Esophagus (tissue), 2 donors: Measurements from ENCODE around the gene ESRRG. TPM values are rescaled to one million over a fixed set of nuclear protein-coding genes. Genes with fewer than 3 reads are reported as not detected.
A peak's percentile ranks its signal among the peaks of the same experiment; 100 is the strongest.

Experiments used
- H3K27ac ChIP-seq, 2 donors: one replicate each; pipeline ENCODE4 v1.5.1; 2013; ENCODE audit warnings: low read depth in 2 of 2, mild to moderate bottlenecking in 2 of 2, inconsistent platforms in 1 of 2, low read length in 1 of 2, moderate library complexity in 1 of 2
- H3K27me3 ChIP-seq, 2 donors: one replicate each; pipeline ENCODE4 v1.6.1; 2013; ENCODE audit warnings: low read length in 2 of 2, control low read depth in 1 of 2, mild to moderate bottlenecking in 1 of 2; ENCODE audit not compliant: insufficient read depth in 2 of 2, control insufficient read depth in 1 of 2
- H3K36me3 ChIP-seq, 2 donors: one replicate each; pipeline ENCODE4 v1.6.1; 2013; ENCODE audit warnings: low read length in 1 of 2; ENCODE audit not compliant: control insufficient read depth in 2 of 2, insufficient read depth in 2 of 2
- H3K4me1 ChIP-seq, 2 donors: one replicate each; pipeline ENCODE4 v1.6.1; 2013; ENCODE audit warnings: low read length in 1 of 2; ENCODE audit not compliant: control insufficient read depth in 2 of 2, insufficient read depth in 2 of 2
- H3K4me3 ChIP-seq, 2 donors: one replicate each; pipeline ENCODE4 v1.5.1; 2013; ENCODE audit warnings: low read length in 2 of 2, mild to moderate bottlenecking in 2 of 2, low read depth in 1 of 2, moderate library complexity in 1 of 2
- H3K9me3 ChIP-seq, 2 donors: one replicate each; pipeline ENCODE4 v1.6.1; 2013; ENCODE audit warnings: mild to moderate bottlenecking in 2 of 2, low read depth in 1 of 2, low read length in 1 of 2, moderate library complexity in 1 of 2; ENCODE audit not compliant: control insufficient read depth in 2 of 2, insufficient read depth in 1 of 2
- WGBS, 2 donors: extraction: QIAGEN DNeasy Blood & Tissue Kit; methylation state at CpG; one replicate each; pipeline ENCODE4 v1.1.7; 2013; 5-methylcytosine and 5-hydroxymethylcytosine counted together
- polyA plus RNA-seq, 2 donors: library from polyadenylated mRNA; stranded (reverse); fragments of 200-250 nt; gene quantifications; one replicate each; pipeline ENCODE4 v1.2.3, GENCODE V29; 2013
- donor health status: healthy with polysubstance abuse.
- donor health status: Bipolar disorder and iron deficiency.

Gene ESRRG
- under 1 TPM; 0.12 TPM for polyA plus RNA-seq

- H3K27ac ChIP-seq, result no peak within 1 kb of the TSS
- no peaks in the 10 kb centered on the region for H3K9me3 ChIP-seq
- H3K4me1 ChIP-seq, result peaks cover 0 to 5% of the 10 kb centered on the region in 2 donors
- no peaks in the 10 kb centered on the region for H3K27me3 ChIP-seq
- peak within 1 kb of the TSS; percentile 46 to 49 for H3K4me3 ChIP-seq
- WGBS, 2 donors, result 1 to 3% methylated on average over 17 of the region's 17 CpGs
- H3K36me3 ChIP-seq, result no peaks in the 10 kb centered on the region
Measured at GRCh38 chr1:216723274-216723780, at the start of gene ESRRG. ESRRG (minus strand) TSS chr1:216723429; CDS start chr1:216723299, 130 bp downstream.

DNA sequence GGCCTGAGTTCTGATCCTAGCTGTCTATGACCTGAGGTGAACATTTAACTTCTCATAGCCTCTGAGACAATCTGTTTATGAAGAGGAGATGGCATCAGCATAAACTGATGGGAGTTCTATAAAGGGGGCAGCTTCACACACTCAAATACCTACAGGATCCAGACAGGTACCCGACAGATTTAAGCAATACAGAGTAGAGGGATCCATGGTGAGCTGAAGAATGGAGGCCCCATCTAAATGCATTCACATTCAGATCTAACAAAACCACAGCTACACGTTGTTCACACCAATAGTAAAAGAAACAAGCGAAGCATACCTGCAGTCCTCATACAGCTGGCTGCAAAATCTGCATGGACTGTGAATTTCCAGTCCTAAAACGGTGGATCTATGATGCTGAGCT is 48.7 kb upstream of the ESRRG start:
- H3K36me3 ChIP-seq, result no peaks in the 10 kb centered on the region
- no peaks in the 10 kb centered on the region for H3K4me1 ChIP-seq
- H3K27ac ChIP-seq, result no peak overlapping the region
- H3K9me3 ChIP-seq, result no peaks in the 10 kb centered on the region
- 68 to 69% methylated on average over 4 of the region's 4 CpGs for WGBS, 2 donors
- H3K27me3 ChIP-seq, result no peaks in the 10 kb centered on the region
- H3K4me3 ChIP-seq, result no peak overlapping the region

- Histone ChIP-seq H3K4me3 (no peak overlapping the region), H3K4me1 (peaks cover 0 to 3% of the 10 kb centered on the region in 2 donors), H3K27ac (no peak overlapping the region), H3K36me3 (no peaks in the 10 kb centered on the region), H3K9me3 (no peaks in the 10 kb centered on the region), H3K27me3 (no peaks in the 10 kb centered on the region)
- 37 to 40% methylated on average over 3 of the region's 3 CpGs for WGBS, 2 donors
Measured at GRCh38 chr1:216766633-216767327, 43.6 kb upstream of the ESRRG start.

DNA sequence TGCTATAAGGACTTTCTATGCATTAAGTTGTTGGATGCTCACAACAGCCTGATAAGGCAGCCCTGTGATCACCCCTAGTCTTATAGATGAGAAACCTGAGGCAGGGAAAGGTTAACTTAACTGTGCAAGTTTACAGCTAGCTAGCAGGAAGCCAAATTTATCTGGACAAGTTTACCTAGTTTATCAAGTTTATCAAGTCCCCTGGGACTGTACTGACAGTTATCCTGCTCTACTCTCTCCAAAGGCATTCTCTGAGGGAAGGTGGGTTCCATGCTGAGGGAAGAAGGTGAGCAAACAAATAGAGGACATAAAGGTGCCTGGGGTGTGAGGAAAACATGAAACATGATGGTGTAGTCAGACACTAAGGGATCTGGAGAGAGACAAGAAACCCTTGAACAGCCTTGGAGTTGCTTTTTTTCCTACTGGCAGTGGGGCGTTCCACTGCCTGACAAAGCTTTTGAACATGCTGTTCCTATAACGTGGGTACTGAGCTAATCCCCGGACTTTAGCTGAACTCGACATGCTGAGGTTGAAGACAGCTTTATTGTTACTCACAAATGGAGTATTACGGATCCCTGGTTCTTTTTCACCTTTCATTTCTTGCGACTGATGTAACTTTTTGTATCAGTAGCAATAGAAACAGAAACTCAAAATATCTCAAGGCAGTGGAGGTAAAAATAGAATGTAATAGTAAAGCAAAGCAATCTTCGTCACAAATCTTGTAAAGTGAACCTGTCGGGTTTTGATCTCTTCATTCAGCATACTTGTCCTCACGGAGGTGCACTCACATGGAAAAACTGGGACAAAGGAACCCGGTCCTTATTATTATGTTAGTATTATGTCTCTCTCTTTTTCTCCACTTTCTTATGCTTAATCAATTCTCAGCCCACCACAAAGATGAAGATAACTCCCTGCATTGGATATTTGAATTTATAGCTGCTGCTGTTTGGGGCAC is 42.4 kb upstream of the ESRRG start:
- Histone ChIP-seq H3K27ac (peak overlapping the region; percentile 61 to 72), H3K4me1 (peaks cover 0 to 3% of the 10 kb centered on the region in 2 donors), H3K4me3 (peak overlapping the region in 1 of 2 donors; percentile 19), H3K9me3 (no peaks in the 10 kb centered on the region), H3K36me3 (no peaks in the 10 kb centered on the region), H3K27me3 (no peaks in the 10 kb centered on the region)
- 40 to 56% methylated on average over 10 of the region's 10 CpGs for WGBS, 2 donors

DNA sequence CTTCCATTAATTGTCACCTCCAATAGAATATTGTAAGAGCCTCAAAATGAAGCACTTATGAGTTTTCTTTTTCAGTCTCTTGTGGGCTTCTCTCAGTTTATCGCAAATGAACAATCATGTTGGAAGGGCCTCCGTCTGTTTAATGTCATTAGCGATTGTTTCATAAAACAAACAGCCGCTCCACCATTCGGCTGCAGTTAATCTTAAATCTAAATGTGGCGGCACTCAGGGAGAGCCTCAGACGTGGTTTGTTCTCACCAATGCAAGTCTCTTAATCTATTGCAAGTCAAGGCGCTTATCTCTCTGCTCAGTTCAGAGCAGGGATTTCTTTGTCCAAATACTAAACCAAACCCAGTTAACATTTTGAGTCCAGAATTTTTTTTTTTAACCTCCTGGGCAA is 34.9 kb upstream of the ESRRG start:
- Histone ChIP-seq H3K9me3 (no peaks in the 10 kb centered on the region), H3K27ac (no peak overlapping the region), H3K36me3 (no peaks in the 10 kb centered on the region), H3K4me3 (no peak overlapping the region), H3K4me1 (no peaks in the 10 kb centered on the region), H3K27me3 (no peaks in the 10 kb centered on the region)
- 57 to 80% methylated on average over 8 of the region's 8 CpGs for WGBS, 2 donors

DNA sequence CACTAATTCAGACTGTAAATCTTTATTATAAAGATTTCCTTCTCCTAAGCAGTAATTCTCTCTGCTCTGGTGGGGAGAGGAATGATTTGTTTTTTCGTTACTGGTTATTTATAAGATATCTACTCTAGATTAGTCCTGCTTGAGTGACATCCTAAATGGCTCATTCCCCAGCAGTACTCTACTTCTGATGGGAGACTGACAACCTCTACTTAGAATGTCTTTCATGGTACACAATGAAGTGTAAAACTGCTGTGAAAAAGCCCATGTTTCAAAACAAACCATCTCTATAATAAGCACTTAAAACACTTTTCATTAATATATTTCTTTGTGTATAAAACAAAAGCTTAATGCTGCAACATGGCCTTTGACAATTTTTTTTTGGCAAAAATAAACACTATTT is 33.9 kb upstream of the ESRRG start:
- Histone ChIP-seq H3K4me1 (no peaks in the 10 kb centered on the region), H3K27ac (no peak overlapping the region), H3K4me3 (no peak overlapping the region), H3K9me3 (no peaks in the 10 kb centered on the region), H3K27me3 (no peaks in the 10 kb centered on the region), H3K36me3 (no peaks in the 10 kb centered on the region)
- WGBS, 2 donors, result 80 to 83% methylated on average over 1 of the region's 1 CpG

GRCh38 chr1:216750961-216751360 is 27.7 kb upstream of the ESRRG start:
- WGBS, 2 donors, result 86 to 90% methylated on average over 2 of the region's 2 CpGs

GRCh38 chr1:216750031-216750627 is 26.9 kb upstream of the ESRRG start:
- Histone ChIP-seq H3K27me3 (no peaks in the 10 kb centered on the region), H3K4me1 (no peaks in the 10 kb centered on the region), H3K27ac (no peak overlapping the region), H3K9me3 (no peaks in the 10 kb centered on the region), H3K36me3 (no peaks in the 10 kb centered on the region), H3K4me3 (no peak overlapping the region)
- WGBS, 2 donors, result 6 to 8% methylated on average over 3 of the region's 3 CpGs

More at GRCh38 chr1:216750961-216751360, 27.7 kb upstream of the ESRRG start:
- H3K27me3 ChIP-seq, result no peaks in the 10 kb centered on the region
- H3K4me1 ChIP-seq, result no peaks in the 10 kb centered on the region
- no peaks in the 10 kb centered on the region for H3K36me3 ChIP-seq
- H3K9me3 ChIP-seq, result no peaks in the 10 kb centered on the region
- H3K27ac ChIP-seq, result no peak overlapping the region
- H3K4me3 ChIP-seq, result no peak overlapping the region

- Histone ChIP-seq H3K9me3 (no peaks in the 10 kb centered on the region), H3K27ac (no peak overlapping the region), H3K36me3 (no peaks in the 10 kb centered on the region), H3K27me3 (no peaks in the 10 kb centered on the region), H3K4me3 (no peak overlapping the region), H3K4me1 (no peaks in the 10 kb centered on the region)
- 84 to 86% methylated on average over 9 of the region's 9 CpGs for WGBS, 2 donors
Measured at GRCh38 chr1:216749232-216749631, 26.0 kb upstream of the ESRRG start.
